Ovary (tissue), 9 donors: ENCODE measurements around the gene CENPP. TPM values are rescaled to one million over a fixed set of nuclear protein-coding genes. Genes with fewer than 3 reads are reported as not detected.
A peak's percentile ranks its signal among the peaks of the same experiment; 100 is the strongest.

ENCODE experiments used
- DNase-seq, 5 donors: peaks; one replicate each; pipeline ENCODE4 v3.0.0-alpha.2; 2019 to 2020
- H3K27ac ChIP-seq, 2 donors: fragments of 200-600 bp; one replicate each; pipeline versions ENCODE4 v1.5.1 to v1.8.0; 2019 to 2022
- H3K27me3 ChIP-seq: fragments of 200-600 bp; one replicate; pipeline ENCODE4 v1.8.0; 2022
- H3K36me3 ChIP-seq: fragments of 200-600 bp; sonication (generic); one replicate; pipeline ENCODE4 v1.5.1; 2019
- H3K4me1 ChIP-seq: one replicate; pipeline ENCODE4 v1.8.1; 2013; ENCODE audit warnings: mild to moderate bottlenecking, moderate library complexity; ENCODE audit not compliant: insufficient read depth
- H3K4me3 ChIP-seq: fragments of 200-600 bp; sonication (generic); one replicate; pipeline ENCODE4 v1.5.1; 2017
- H3K9me3 ChIP-seq, 2 donors: fragments of 200-600 bp in 1 of 2; sonication (generic) in 1 of 2; one replicate each; pipeline versions ENCODE4 v1.5.1 to v1.8.1; 2013 to 2019; ENCODE audit warnings: mild to moderate bottlenecking in 1 of 2, moderate library complexity in 1 of 2
- CTCF ChIP-seq, 3 donors: fragments of 450-650 bp in 2 of 3; fragments of 200-600 bp in 1 of 3; IDR thresholded peaks; one replicate each; pipeline versions ENCODE4 v1.5.1 to v1.8.0; 2016 to 2022; ENCODE audit warnings: antibody characterized with exemption in 3 of 3, mild to moderate bottlenecking in 1 of 3
- EP300 ChIP-seq: sonication (generic); formaldehyde crosslinking; IDR thresholded peaks from one replicate; pipeline ENCODE4 v1.6.1; 2017; ENCODE audit warnings: antibody characterized with exemption
- POLR2A ChIP-seq: fragments of 450-650 bp; IDR thresholded peaks from one replicate; pipeline ENCODE4 v1.6.1; 2017; ENCODE audit warnings: antibody characterized with exemption, mild to moderate bottlenecking, moderate library complexity
- WGBS, 3 donors: extraction: QIAGEN DNeasy Blood & Tissue Kit in 1 of 3; methylation state at CpG; one replicate each; pipeline versions ENCODE4 v1.1.5 to v1.1.7; 2013 to 2017; 5-methylcytosine and 5-hydroxymethylcytosine counted together
- intact Hi-C, 4 donors: fragments of 100-400 bp; cut with DNase I; formaldehyde crosslinking; loops; one replicate each; pipeline versions ENCODE4 v1.11.0 to v1.15.1; 2022 to 2023
- polyA plus RNA-seq, 2 donors: library from polyadenylated mRNA; stranded (reverse); fragments of 200-250 nt in 1 of 2; fragments of 350-450 nt in 1 of 2; fragmentation: Illumina TruSeq in 1 of 2; extraction: RNeasy Lipid Tissue Mini Kit (QIAGEN cat#74804) in 1 of 2; gene quantifications; one replicate each; pipeline ENCODE4 v1.2.3, GENCODE V29; 2013 to 2014
- total RNA-seq, 7 donors: library from RNA; depleted of rRNA in 2 of 7; stranded (reverse); fragments of >200 nt in 2 of 7; fragmentation: NEBNext Ultra II Directional in 3 of 7; extraction: Animal tissue kit (Norgen Biotek cat#: 25700) in 3 of 7; gene quantifications; one replicate each; pipeline versions ENCODE4 v1.1.0 to v1.2.4, GENCODE V29; 2016 to 2023
- donor health status: DM: no; HTN: no; CAD: no; lungs with moderate emphysema.
- donor health status: DM: no; HTN: no; CAD: no.
- donor health status: Bipolar disorder and iron deficiency.
- donor health status: DM: yes; HTN: yes; CAD: no.
- donor health status: DM: no; HTN: no; CAD: no.
- donor health status: DM: yes; HTN: yes; CAD: no.

CENPP gene
- total and polyA plus RNA-seq, 9 donors = 1.4 to 9.5 (median 5.8) TPM

GRCh38 chr9:92655896-92656536 is 330.3 kb downstream of the CENPP start:
- WGBS, 3 donors = 86 to 94% (median 91%) methylated on average over 9 of the region's 9 CpGs
- TF ChIP-seq POLR2A (no peak), CTCF (IDR thresholded peaks at IDR 0.05) (no peak), EP300 (no peak)
- Histone ChIP-seq H3K9me3 (no peaks in the 10 kb centered on the region), H3K27ac (no peak overlapping the region), H3K4me3 (no peak overlapping the region), H3K36me3 (no peaks in the 10 kb centered on the region), H3K4me1 (peaks cover 6% of the 10 kb centered on the region), H3K27me3 (no peaks in the 10 kb centered on the region)
- DNase-seq = peak in 3 of 5 donors; percentile 7 to 18 (median 14)
- intact Hi-C loops = no loop called here

GRCh38 chr9:92656537-92656925 is 330.8 kb downstream of the CENPP start:
- peak in 2 of 5 donors; percentile 7 to 16 for DNase-seq
- H3K36me3 ChIP-seq = no peaks in the 10 kb centered on the region
- intact Hi-C loops = no loop called here
- no peak overlapping the region for H3K27ac ChIP-seq
- 91 to 93% (median 92%) methylated on average over 11 of the region's 11 CpGs for WGBS, 3 donors
- H3K4me1 ChIP-seq = peaks cover 3% of the 10 kb centered on the region
- H3K4me3 ChIP-seq = no peak overlapping the region
- H3K27me3 ChIP-seq = no peaks in the 10 kb centered on the region
- TF ChIP-seq EP300 (no peak), CTCF (IDR thresholded peaks at IDR 0.05) (no peak), POLR2A (no peak)
- no peaks in the 10 kb centered on the region for H3K9me3 ChIP-seq

GRCh38 chr9:92657296-92658094 is 331.7 kb downstream of the CENPP start:
- no peaks in the 10 kb centered on the region for H3K9me3 ChIP-seq
- H3K27ac ChIP-seq = no peak overlapping the region
- TF ChIP-seq POLR2A (no peak), EP300 (no peak), CTCF (IDR thresholded peaks at IDR 0.05) (no peak)
- WGBS, 3 donors = 93 to 94% (median 94%) methylated on average over 17 of the region's 17 CpGs
- no peak overlapping the region for H3K4me3 ChIP-seq
- no peaks in the 10 kb centered on the region for H3K27me3 ChIP-seq
- intact Hi-C loops = no loop called here
- DNase-seq = peak in 2 of 5 donors; percentile 18 to 25
- no peaks in the 10 kb centered on the region for H3K36me3 ChIP-seq
- peaks cover 2% of the 10 kb centered on the region for H3K4me1 ChIP-seq

GRCh38 chr9:92658176-92658575 is 332.4 kb downstream of the CENPP start:
- no peaks in the 10 kb centered on the region for H3K27me3 ChIP-seq
- H3K36me3 ChIP-seq = no peaks in the 10 kb centered on the region
- WGBS, 3 donors = 93 to 95% (median 94%) methylated on average over 7 of the region's 7 CpGs
- intact Hi-C loops = no loop called here
- peaks cover 2% of the 10 kb centered on the region for H3K4me1 ChIP-seq
- no peak overlapping the region for H3K27ac ChIP-seq
- H3K4me3 ChIP-seq = no peak overlapping the region
- peak in 2 of 5 donors; percentile 19 to 31 for DNase-seq
- TF ChIP-seq CTCF (IDR thresholded peaks at IDR 0.05) (no peak), EP300 (no peak), POLR2A (no peak)
- H3K9me3 ChIP-seq = no peaks in the 10 kb centered on the region
